ENCODE measurements around the gene ATP5ME. TPM values are rescaled to one million over a fixed set of nuclear protein-coding genes. Genes with fewer than 3 reads are reported as not detected.

ATP5ME gene
- total and polyA plus RNA-seq, 2 of the 13 experiments (the other 11 are each of a cell fraction or from before 2014, with no cell fraction given) = 305 to 753 TPM

- TF ChIP-seq ZNF687 (CRISPR knock-in tag; IDR thresholded peaks at IDR 0.05) (peak; percentile 82), ZNF496 (CRISPR knock-in tag; IDR thresholded peaks at IDR 0.05; ENCODE audit: insufficient replicate concordance) (no peak), IRX3 (CRISPR knock-in tag; IDR thresholded peaks at IDR 0.05; ENCODE audit: borderline replicate concordance, low read depth) (no peak), SKI (IDR thresholded peaks at IDR 0.05; ENCODE audit: partially characterized antibody) (no peak), CAMTA2 (CRISPR knock-in tag; IDR thresholded peaks at IDR 0.05; ENCODE audit: borderline replicate concordance) (no peak; the same call in 1 of the 2 replicates), RARG (CRISPR knock-in tag; IDR thresholded peaks at IDR 0.05; ENCODE audit: low read depth) (no peak), HIVEP1 (CRISPR knock-in tag; IDR thresholded peaks at IDR 0.05) (no peak), TGIF2 (CRISPR knock-in tag; IDR thresholded peaks at IDR 0.05) (peak; percentile 33; the same call in 1 of the 2 replicates), ZBTB46 (CRISPR knock-in tag; IDR thresholded peaks at IDR 0.05; ENCODE audit: borderline replicate concordance) (no peak), ZNF772 (CRISPR knock-in tag; IDR thresholded peaks at IDR 0.05) (no peak), ZNF280D (CRISPR knock-in tag; IDR thresholded peaks at IDR 0.05) (no peak), HOXA3 (CRISPR knock-in tag; IDR thresholded peaks at IDR 0.05) (no peak; the same call in 1 of the 2 replicates), CENPBD1 (CRISPR knock-in tag; IDR thresholded peaks at IDR 0.05; ENCODE audit: borderline replicate concordance, low read depth) (no peak), ZNF382 (CRISPR knock-in tag; IDR thresholded peaks at IDR 0.05; ENCODE audit: borderline replicate concordance) (no peak), ZNF33A (CRISPR knock-in tag; IDR thresholded peaks at IDR 0.05; ENCODE audit: borderline replicate concordance) (no peak), CBX5 (CRISPR knock-in tag; IDR thresholded peaks at IDR 0.05; ENCODE audit: borderline replicate concordance) (no peak), ZNF282 (IDR thresholded peaks at IDR 0.05; ENCODE audit: partially characterized antibody) (no peak), ZNF775 (CRISPR knock-in tag; IDR thresholded peaks at IDR 0.05; ENCODE audit: borderline replicate concordance) (no peak)
Measured at GRCh38 chr4:677431-678293, 3.6 kb upstream of the ATP5ME start (continued).

Measured in HepG2 (cell line).